Measurements from ENCODE around the gene CHRNG. TPM values are rescaled to one million over a fixed set of nuclear protein-coding genes. Genes with fewer than 3 reads are reported as not detected.

Gene CHRNG
- total and polyA plus RNA-seq, 2 experiments from 2014 or later: not detected

DNA sequence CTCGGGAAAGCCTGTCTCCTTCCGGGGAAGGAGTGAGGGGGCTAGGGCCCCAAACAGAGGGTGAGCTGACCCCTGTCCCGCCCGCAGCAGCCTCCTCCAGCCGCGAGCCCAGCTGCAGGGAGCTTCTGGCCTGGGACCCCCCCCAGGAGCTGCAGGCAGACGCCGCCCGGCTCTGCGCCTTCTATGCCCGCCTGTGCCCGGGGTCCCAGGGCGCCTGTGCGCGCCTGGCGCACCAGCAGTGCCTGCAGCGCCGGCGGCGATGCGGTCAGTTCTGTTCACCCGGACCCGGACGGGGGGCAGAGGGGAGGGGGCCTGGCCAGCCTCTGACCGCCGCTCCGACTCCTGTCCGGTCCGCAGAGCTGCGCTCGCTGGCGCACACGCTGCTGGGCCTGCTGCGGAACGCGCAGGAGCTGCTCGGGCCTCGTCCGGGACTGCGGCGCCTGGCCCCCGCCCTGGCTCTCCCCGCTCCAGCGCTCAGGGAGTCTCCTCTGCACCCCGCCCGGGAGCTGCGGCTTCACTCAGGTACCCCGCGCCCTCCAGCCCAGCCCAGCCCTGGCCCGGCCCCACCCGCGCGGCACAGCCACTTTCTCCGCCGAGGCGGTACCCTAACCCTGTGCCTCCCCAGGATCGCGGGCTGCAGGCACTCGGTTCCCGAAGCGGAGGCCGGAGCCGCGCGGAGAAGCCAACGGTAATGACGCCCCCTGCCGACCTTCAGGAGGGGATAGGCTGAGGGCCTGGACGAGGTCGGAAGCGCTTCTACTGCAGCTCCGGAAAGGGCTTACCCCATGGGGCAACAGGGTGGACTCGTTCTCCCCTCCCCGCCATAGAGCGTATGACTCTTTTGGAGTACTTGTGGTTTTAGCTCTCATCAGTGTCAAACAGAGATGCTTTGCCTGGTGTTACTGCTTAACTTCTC lies 15.6 kb upstream of the CHRNG start:
- Histone ChIP-seq H3K9me2 (ENCODE audit: insufficient read depth) (no peaks in the 10 kb centered on the region), H3K4me1 (ENCODE audit: insufficient read depth) (no peaks in the 10 kb centered on the region; the same call in 1 of the 2 replicates), H3K4me2 (peak overlapping the region; percentile 86), H3K27ac (ENCODE audit: low read depth) (no peak overlapping the region), H2AFZ (peak overlapping the region; percentile 83; the same call in 1 of the 2 replicates), H3K27me3 (ENCODE audit: insufficient read depth) (peaks cover 44% of the 10 kb centered on the region), H3K4me3 (peak overlapping the region; percentile 68), H4K20me1 (replicated peaks; ENCODE audit: insufficient read depth) (no peaks in the 10 kb centered on the region), H3K79me2 (replicated peaks; ENCODE audit: insufficient read depth) (no peaks in the 10 kb centered on the region), H3K36me3 (ENCODE audit: insufficient read depth) (no peaks in the 10 kb centered on the region), H3F3A (replicated peaks; ENCODE audit: low read depth) (0 out of 2 replicates have a peak, but pooled peaks cover 3% of the 10 kb centered on the region)
- TF ChIP-seq EZH2 (IDR thresholded peaks at IDR 0.05; ENCODE audit: low read depth, unreplicated experiment): peak; percentile 40
- TF ChIP-seq JUNB (IDR thresholded peaks at IDR 0.05; ENCODE audit: unreplicated experiment): no peak
- TF ChIP-seq, protein P1, sequence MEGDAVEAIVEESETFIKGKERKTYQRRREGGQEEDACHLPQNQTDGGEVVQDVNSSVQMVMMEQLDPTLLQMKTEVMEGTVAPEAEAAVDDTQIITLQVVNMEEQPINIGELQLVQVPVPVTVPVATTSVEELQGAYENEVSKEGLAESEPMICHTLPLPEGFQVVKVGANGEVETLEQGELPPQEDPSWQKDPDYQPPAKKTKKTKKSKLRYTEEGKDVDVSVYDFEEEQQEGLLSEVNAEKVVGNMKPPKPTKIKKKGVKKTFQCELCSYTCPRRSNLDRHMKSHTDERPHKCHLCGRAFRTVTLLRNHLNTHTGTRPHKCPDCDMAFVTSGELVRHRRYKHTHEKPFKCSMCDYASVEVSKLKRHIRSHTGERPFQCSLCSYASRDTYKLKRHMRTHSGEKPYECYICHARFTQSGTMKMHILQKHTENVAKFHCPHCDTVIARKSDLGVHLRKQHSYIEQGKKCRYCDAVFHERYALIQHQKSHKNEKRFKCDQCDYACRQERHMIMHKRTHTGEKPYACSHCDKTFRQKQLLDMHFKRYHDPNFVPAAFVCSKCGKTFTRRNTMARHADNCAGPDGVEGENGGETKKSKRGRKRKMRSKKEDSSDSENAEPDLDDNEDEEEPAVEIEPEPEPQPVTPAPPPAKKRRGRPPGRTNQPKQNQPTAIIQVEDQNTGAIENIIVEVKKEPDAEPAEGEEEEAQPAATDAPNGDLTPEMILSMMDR (conservative IDR thresholded peaks at IDR 0.05; ENCODE audit: low read depth in 2 of 2): peak; percentile 64 to 86
- no peak for TF ChIP-seq CREB1 (CRISPR knock-in tag; IDR thresholded peaks at IDR 0.05; ENCODE audit: low read depth)
- TF ChIP-seq, protein P2, sequence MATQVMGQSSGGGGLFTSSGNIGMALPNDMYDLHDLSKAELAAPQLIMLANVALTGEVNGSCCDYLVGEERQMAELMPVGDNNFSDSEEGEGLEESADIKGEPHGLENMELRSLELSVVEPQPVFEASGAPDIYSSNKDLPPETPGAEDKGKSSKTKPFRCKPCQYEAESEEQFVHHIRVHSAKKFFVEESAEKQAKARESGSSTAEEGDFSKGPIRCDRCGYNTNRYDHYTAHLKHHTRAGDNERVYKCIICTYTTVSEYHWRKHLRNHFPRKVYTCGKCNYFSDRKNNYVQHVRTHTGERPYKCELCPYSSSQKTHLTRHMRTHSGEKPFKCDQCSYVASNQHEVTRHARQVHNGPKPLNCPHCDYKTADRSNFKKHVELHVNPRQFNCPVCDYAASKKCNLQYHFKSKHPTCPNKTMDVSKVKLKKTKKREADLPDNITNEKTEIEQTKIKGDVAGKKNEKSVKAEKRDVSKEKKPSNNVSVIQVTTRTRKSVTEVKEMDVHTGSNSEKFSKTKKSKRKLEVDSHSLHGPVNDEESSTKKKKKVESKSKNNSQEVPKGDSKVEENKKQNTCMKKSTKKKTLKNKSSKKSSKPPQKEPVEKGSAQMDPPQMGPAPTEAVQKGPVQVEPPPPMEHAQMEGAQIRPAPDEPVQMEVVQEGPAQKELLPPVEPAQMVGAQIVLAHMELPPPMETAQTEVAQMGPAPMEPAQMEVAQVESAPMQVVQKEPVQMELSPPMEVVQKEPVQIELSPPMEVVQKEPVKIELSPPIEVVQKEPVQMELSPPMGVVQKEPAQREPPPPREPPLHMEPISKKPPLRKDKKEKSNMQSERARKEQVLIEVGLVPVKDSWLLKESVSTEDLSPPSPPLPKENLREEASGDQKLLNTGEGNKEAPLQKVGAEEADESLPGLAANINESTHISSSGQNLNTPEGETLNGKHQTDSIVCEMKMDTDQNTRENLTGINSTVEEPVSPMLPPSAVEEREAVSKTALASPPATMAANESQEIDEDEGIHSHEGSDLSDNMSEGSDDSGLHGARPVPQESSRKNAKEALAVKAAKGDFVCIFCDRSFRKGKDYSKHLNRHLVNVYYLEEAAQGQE (IDR thresholded peaks at IDR 0.05; ENCODE audit: unreplicated experiment): no peak
- TF ChIP-seq NANOG (IDR thresholded peaks at IDR 0.05; ENCODE audit: borderline replicate concordance): no peak
- no peak for TF ChIP-seq EZH2phosphoT487 (IDR thresholded peaks at IDR 0.05; ENCODE audit: unreplicated experiment)
- DNase-seq (ENCODE audit: low spot score) (peak; percentile 95), ATAC-seq (peak; percentile 70)
- Mint-ChIP-seq H3K27ac (no peak overlapping the region), H3K36me3 (ENCODE audit: low read depth) (no peaks in the 10 kb centered on the region; the same call in 2 of the 3 replicates), H3K4me3 (peak overlapping the region; percentile 59), H3K4me1 (peaks cover 14% of the 10 kb centered on the region), H3K9me3 (no peaks in the 10 kb centered on the region), H3K27me3 (ENCODE audit: insufficient read depth, low read depth, poor library complexity) (peaks cover 46% of the 10 kb centered on the region)

DNA sequence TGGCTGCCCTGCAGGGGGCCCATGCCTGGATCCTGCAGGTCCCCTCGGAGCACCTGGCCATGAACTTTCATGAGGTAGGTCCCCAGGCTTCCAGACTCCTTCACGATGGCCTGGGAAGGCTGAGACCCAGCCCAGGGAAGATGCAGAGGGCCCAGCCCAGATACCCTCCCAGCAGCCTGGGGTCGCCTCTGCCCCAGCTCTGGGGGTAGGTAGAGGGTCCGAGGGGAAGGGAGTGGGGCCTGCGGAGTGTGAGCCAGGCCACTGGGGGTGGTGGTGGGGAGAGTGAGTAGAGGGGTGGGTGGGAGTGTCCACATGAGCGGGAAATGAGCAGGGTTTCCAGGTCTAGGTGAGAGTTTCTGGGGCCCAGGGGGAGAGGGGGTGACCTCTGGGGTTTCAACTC lies 14.7 kb upstream of the CHRNG start:
- Histone ChIP-seq H3K36me3 (ENCODE audit: insufficient read depth) (no peaks in the 10 kb centered on the region), H3F3A (replicated peaks; ENCODE audit: low read depth) (0 out of 2 replicates have a peak, but pooled peaks cover 3% of the 10 kb centered on the region), H3K4me1 (ENCODE audit: insufficient read depth) (no peaks in the 10 kb centered on the region; the same call in 1 of the 2 replicates), H3K27me3 (ENCODE audit: insufficient read depth) (peaks cover 44% of the 10 kb centered on the region), H3K4me3 (peak overlapping the region; percentile 68; the same call in 1 of the 2 replicates), H4K20me1 (replicated peaks; ENCODE audit: insufficient read depth) (no peaks in the 10 kb centered on the region; the same call in 1 of the 2 replicates), H3K27ac (ENCODE audit: low read depth) (no peak overlapping the region), H3K9me2 (ENCODE audit: insufficient read depth) (no peaks in the 10 kb centered on the region), H2AFZ (no peak overlapping the region), H3K79me2 (replicated peaks; ENCODE audit: insufficient read depth) (no peaks in the 10 kb centered on the region), H3K4me2 (peak overlapping the region; percentile 86; the same call in 1 of the 2 replicates)
- no peak overlapping the region for H3K27ac Mint-ChIP-seq
- H3K4me1 Mint-ChIP-seq: peaks cover 8% of the 10 kb centered on the region
- no peak for ATAC-seq
- DNase-seq (ENCODE audit: low spot score): no peak
- no peaks in the 10 kb centered on the region for H3K9me3 Mint-ChIP-seq
- peaks cover 46% of the 10 kb centered on the region for H3K27me3 Mint-ChIP-seq (ENCODE audit: insufficient read depth, low read depth, poor library complexity)
- no peaks in the 10 kb centered on the region; the same call in 2 of the 3 replicates for H3K36me3 Mint-ChIP-seq (ENCODE audit: low read depth)
- no peak overlapping the region for H3K4me3 Mint-ChIP-seq
- no peak for TF ChIP-seq POLR2AphosphoS5 (IDR thresholded peaks at IDR 0.05; ENCODE audit: low read depth)
